Breast epithelium (tissue), 4 donors: Measurements from ENCODE around the gene ACTN2. TPM values are rescaled to one million over a fixed set of nuclear protein-coding genes. Genes with fewer than 3 reads are reported as not detected.
A peak's percentile ranks its signal among the peaks of the same experiment; 100 is the strongest.

Experiments
- DNase-seq, 2 donors: peaks; one replicate each; pipeline ENCODE4 v3.0.0-alpha.2; 2019; ENCODE audit warnings: low spot score in 2 of 2
- H3K27ac ChIP-seq, 2 donors: fragments of 200-600 bp; sonication (generic) in 1 of 2; one replicate each; pipeline ENCODE4 v1.5.1; 2016 to 2019; ENCODE audit warnings: mild to moderate bottlenecking in 1 of 2
- H3K27me3 ChIP-seq, 2 donors: fragments of 200-600 bp; sonication (generic) in 1 of 2; one replicate each; pipeline versions ENCODE4 v1.5.1 to v1.6.0; 2017 to 2019; ENCODE audit warnings: control low read depth in 1 of 2, mild to moderate bottlenecking in 1 of 2
- H3K36me3 ChIP-seq: fragments of 200-600 bp; one replicate; pipeline ENCODE4 v1.5.1; 2019
- H3K4me1 ChIP-seq, 2 donors: fragments of 200-600 bp; sonication (generic); one replicate each; pipeline ENCODE4 v1.5.1; 2016 to 2019; ENCODE audit warnings: control low read depth in 1 of 2
- H3K4me3 ChIP-seq, 3 donors: fragments of 200-600 bp; sonication (generic); 1 replicate in 2 of 3; 2 replicates in 1 of 3; pipeline ENCODE4 v1.5.1; 2016 to 2019; ENCODE audit warnings: mild to moderate bottlenecking in 3 of 3, moderate library complexity in 2 of 3
- H3K9me3 ChIP-seq, 2 donors: fragments of 200-600 bp; sonication (generic) in 1 of 2; one replicate each; pipeline ENCODE4 v1.5.1; 2016 to 2019; ENCODE audit warnings: control low read depth in 1 of 2
- CTCF ChIP-seq, 3 donors: fragments of 450-650 bp; IDR thresholded peaks; one replicate each; pipeline ENCODE4 v1.5.1; 2016 to 2017; ENCODE audit warnings: antibody characterized with exemption in 3 of 3, mild to moderate bottlenecking in 3 of 3, moderate library complexity in 3 of 3
- POLR2A ChIP-seq: fragments of 450-650 bp; IDR thresholded peaks from one replicate; pipeline ENCODE4 v1.6.1; 2016; ENCODE audit warnings: antibody characterized with exemption, mild to moderate bottlenecking, moderate library complexity
- POLR2AphosphoS5 ChIP-seq, 3 donors: sonication (generic); formaldehyde crosslinking; IDR thresholded peaks; one replicate each; pipeline ENCODE4 v1.6.1; 2017; ENCODE audit warnings: antibody characterized with exemption in 3 of 3
- intact Hi-C: fragments of 100-400 bp; cut with DNase I; formaldehyde crosslinking; loops from one replicate; pipeline ENCODE4 v1.15.1; 2023; ENCODE audit warnings: low total_unique reads
- total RNA-seq, 3 donors: library from RNA; depleted of rRNA; stranded (reverse); fragments of >200 nt; gene quantifications; one replicate each; pipeline ENCODE4 v1.1.0, GENCODE V29; 2016

Gene ACTN2
- total RNA-seq, 3 donors from 2014 or later: 0.48 TPM; not detected in 2

DNA sequence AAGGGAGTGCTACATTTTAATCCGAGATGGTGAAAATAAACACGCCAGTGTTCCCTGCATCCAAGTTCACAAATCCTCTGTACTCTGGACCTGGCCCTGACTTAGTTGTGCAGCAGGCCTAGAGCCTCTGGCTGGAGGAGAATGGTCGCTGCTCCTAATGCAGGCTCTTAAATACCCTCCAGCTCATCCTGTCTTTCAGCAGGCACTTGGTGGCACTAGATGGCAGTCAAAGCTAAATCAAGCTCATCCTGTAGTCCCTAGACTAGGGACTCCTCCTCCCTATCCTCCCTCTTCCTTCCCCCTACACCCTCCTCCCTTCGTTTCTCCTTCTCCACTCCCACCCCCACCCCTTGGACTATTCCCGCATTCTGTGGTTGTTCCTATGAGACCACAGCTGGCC is 67.2 kb downstream of the ACTN2 start:
- intact Hi-C loops: no loop called here
- Histone ChIP-seq H3K27ac (no peak overlapping the region), H3K4me1 (no peaks in the 10 kb centered on the region), H3K36me3 (no peaks in the 10 kb centered on the region), H3K4me3 (no peak overlapping the region), H3K9me3 (no peaks in the 10 kb centered on the region), H3K27me3 (no peaks in the 10 kb centered on the region)
- DNase-seq: no peak
- no peak for TF ChIP-seq POLR2AphosphoS5 (IDR thresholded peaks at IDR 0.05)
- no peak for TF ChIP-seq CTCF (IDR thresholded peaks at IDR 0.05)
- TF ChIP-seq POLR2A: no peak

DNA sequence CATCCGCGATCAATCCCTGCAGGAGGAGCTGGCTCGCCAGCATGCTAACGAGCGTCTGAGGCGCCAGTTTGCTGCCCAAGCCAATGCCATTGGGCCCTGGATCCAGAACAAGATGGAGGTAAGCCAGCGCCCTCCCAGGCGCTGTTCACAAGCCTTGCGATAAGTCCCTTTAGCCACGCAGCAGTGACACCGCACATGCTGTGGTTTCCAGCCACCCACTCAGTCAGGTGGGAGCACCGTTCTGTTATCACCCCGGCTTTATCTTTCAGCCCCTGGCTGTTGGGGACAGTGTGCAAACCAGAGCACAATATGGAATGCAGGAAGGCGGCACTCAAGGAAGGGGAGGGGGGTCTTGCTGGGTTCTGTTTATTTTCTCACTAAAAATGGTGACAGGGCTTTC is 67.7 kb downstream of the ACTN2 start:
- H3K9me3 ChIP-seq: no peaks in the 10 kb centered on the region

GRCh38 chr1:236754525-236755210 is 68.4 kb downstream of the ACTN2 start:
- intact Hi-C loops: no loop called here
- H3K27me3 ChIP-seq: no peaks in the 10 kb centered on the region
- H3K4me3 ChIP-seq: no peak overlapping the region
- no peak overlapping the region for H3K27ac ChIP-seq
- H3K36me3 ChIP-seq: no peaks in the 10 kb centered on the region
- no peaks in the 10 kb centered on the region for H3K4me1 ChIP-seq
- DNase-seq: no peak
- TF ChIP-seq POLR2AphosphoS5 (IDR thresholded peaks at IDR 0.05) (no peak), CTCF (IDR thresholded peaks at IDR 0.05) (no peak), POLR2A (no peak)
- no peaks in the 10 kb centered on the region for H3K9me3 ChIP-seq

More for the DNA sequence above, 67.7 kb downstream of the ACTN2 start:
- Histone ChIP-seq H3K36me3 (no peaks in the 10 kb centered on the region), H3K27me3 (no peaks in the 10 kb centered on the region), H3K27ac (no peak overlapping the region), H3K4me1 (no peaks in the 10 kb centered on the region), H3K4me3 (no peak overlapping the region)
- TF ChIP-seq POLR2AphosphoS5 (IDR thresholded peaks at IDR 0.05) (no peak), POLR2A (no peak), CTCF (IDR thresholded peaks at IDR 0.05) (no peak)
- intact Hi-C loops: no loop called here
- DNase-seq: no peak

GRCh38 chr1:236757640-236758039 is 71.3 kb downstream of the ACTN2 start:
- no peak overlapping the region for H3K27ac ChIP-seq
- H3K4me1 ChIP-seq: no peaks in the 10 kb centered on the region
- no peaks in the 10 kb centered on the region for H3K36me3 ChIP-seq
- H3K4me3 ChIP-seq: no peak overlapping the region
- no peak for TF ChIP-seq POLR2A
- no peak for TF ChIP-seq POLR2AphosphoS5 (IDR thresholded peaks at IDR 0.05)
- no peak for TF ChIP-seq CTCF (IDR thresholded peaks at IDR 0.05)
- DNase-seq: no peak
- intact Hi-C loops: no loop called here
- no peaks in the 10 kb centered on the region for H3K27me3 ChIP-seq
- H3K9me3 ChIP-seq: no peaks in the 10 kb centered on the region

DNA sequence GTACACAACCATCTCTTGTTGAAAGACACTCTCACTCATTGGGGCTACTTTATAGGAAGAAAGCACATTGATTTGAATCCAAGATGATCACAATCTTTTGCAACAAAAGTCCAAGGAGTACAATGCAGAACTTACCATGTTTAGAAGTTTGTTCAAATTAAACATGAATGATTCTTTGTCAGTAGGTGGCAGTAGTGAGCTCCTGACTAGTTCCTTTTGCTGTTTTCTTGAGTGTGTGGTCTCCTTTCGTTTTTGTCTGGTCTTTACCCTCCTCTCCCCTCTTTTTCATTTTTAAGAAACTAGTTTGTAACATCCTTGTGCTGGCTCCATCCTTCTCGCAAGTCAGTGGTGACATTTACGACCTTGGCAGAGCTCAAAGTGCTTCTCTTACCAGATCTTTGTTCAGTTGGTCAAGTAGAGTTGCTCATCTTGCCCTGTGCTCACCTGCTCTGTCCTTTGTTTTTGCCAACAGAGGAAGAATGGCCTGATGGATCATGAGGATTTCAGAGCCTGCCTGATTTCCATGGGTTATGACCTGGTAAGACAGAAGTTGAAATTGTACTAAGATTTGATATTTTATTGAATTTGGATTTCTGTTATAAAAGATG is 73.1 kb downstream of the ACTN2 start:
- Histone ChIP-seq H3K4me3 (no peak overlapping the region), H3K4me1 (no peaks in the 10 kb centered on the region), H3K9me3 (no peaks in the 10 kb centered on the region), H3K27ac (no peak overlapping the region), H3K27me3 (no peaks in the 10 kb centered on the region), H3K36me3 (no peaks in the 10 kb centered on the region)
- intact Hi-C loops: no loop called here
- DNase-seq: no peak
- TF ChIP-seq POLR2A: no peak
- TF ChIP-seq POLR2AphosphoS5 (IDR thresholded peaks at IDR 0.05): no peak
- peak in 2 of 3 donors; percentile 12 to 50 for TF ChIP-seq CTCF (IDR thresholded peaks at IDR 0.05)
